SU-DHL-6 (cell line): ENCODE data around the gene CTXND1.

Experiments
- H2AFZ ChIP-seq: fragments of 200-600 bp; sonication (generic); 2 replicates; pipeline ENCODE4 v1.6.1; 2014; ENCODE audit warnings: low read depth, mild to moderate bottlenecking, moderate library complexity, mixed read lengths, antibody characterized with exemption, low read length; ENCODE audit not compliant: severe bottlenecking
- H3F3A ChIP-seq: fragments of 200-600 bp; shearing (Covaris generic); 2 replicates; pipeline ENCODE4 v1.6.0; 2016; ENCODE audit warnings: antibody characterized with exemption, mild to moderate bottlenecking; ENCODE audit not compliant: insufficient read depth
- H3K27ac ChIP-seq: fragments of 200-600 bp; sonication (generic); 2 replicates; pipeline ENCODE4 v1.5.1; 2016; ENCODE audit warnings: low read depth, mild to moderate bottlenecking, low read length, moderate library complexity, mixed read lengths
- H3K27me3 ChIP-seq: fragments of 200-600 bp; sonication (generic), shearing (Covaris generic); 2 replicates; pipeline ENCODE4 v1.6.0; 2014; ENCODE audit warnings: mild to moderate bottlenecking, low read length
- H3K36me3 ChIP-seq: fragments of 200-600 bp; sonication (generic); 2 replicates; pipeline ENCODE4 v1.6.1; 2014; ENCODE audit warnings: mild to moderate bottlenecking, low read length, mixed read lengths
- H3K4me2 ChIP-seq: fragments of 300-600, 200-600 bp; shearing (Covaris generic), sonication (generic); 2 replicates; pipeline ENCODE4 v1.6.0; 2014; ENCODE audit warnings: low read length, low read depth, mild to moderate bottlenecking; ENCODE audit not compliant: poor library complexity, severe bottlenecking
- H3K4me3 ChIP-seq: fragments of 200-600 bp; sonication (generic); 2 replicates; pipeline ENCODE4 v1.5.1; 2014; ENCODE audit warnings: antibody characterized with exemption, low read length, mild to moderate bottlenecking, mixed read lengths; ENCODE audit not compliant: insufficient read depth, poor library complexity, severe bottlenecking
- H3K79me2 ChIP-seq: fragments of 200-600 bp; sonication (generic); 2 replicates; pipeline ENCODE4 v1.6.1; 2014; ENCODE audit warnings: mild to moderate bottlenecking, low read length, moderate library complexity; ENCODE audit not compliant: insufficient read depth
- H3K9ac ChIP-seq: fragments of 200-600 bp; sonication (generic); 2 replicates; pipeline ENCODE4 v1.7.0; 2014; ENCODE audit warnings: mild to moderate bottlenecking, low read length
- H3K9me2 ChIP-seq: fragments of 200-600 bp; sonication (generic); replicated peaks from 2 replicates; pipeline ENCODE4 v1.6.1; 2014; ENCODE audit warnings: low read length; ENCODE audit not compliant: insufficient read depth
- H3K9me3 ChIP-seq: fragments of 200-600 bp; sonication (generic); 2 replicates; pipeline ENCODE4 v1.6.1; 2014; ENCODE audit warnings: low read length, mixed read lengths; ENCODE audit not compliant: insufficient read depth
- H4K20me1 ChIP-seq: fragments of 200-600 bp; sonication (generic); 2 replicates; pipeline ENCODE4 v1.6.1; 2014; ENCODE audit warnings: low read depth, mild to moderate bottlenecking, antibody characterized with exemption, low read length, moderate library complexity, mixed read lengths
- CTCF ChIP-seq: fragments of 200-600 bp; sonication (generic); IDR thresholded peaks from one replicate; pipeline ENCODE4 v1.5.1; 2017; ENCODE audit warnings: antibody characterized with exemption, mild to moderate bottlenecking, low read length, moderate library complexity; ENCODE audit not compliant: insufficient read depth, poor library complexity, severe bottlenecking
- EZH2phosphoT487 ChIP-seq: fragments of 200-600 bp; sonication (generic), shearing (Covaris generic); conservative IDR thresholded peaks from 2 replicates; pipeline ENCODE4 v1.6.1; 2018; ENCODE audit warnings: mild to moderate bottlenecking, antibody characterized with exemption, low read length, moderate library complexity, mixed read lengths

CTXND1 gene

GRCh38 chr15:80242132-80242769 is 9.8 kb downstream of the CTXND1 start:
- no peak overlapping the region for H3K4me3 ChIP-seq
- no peak for TF ChIP-seq EZH2phosphoT487
- TF ChIP-seq CTCF, result peak; percentile 63
- no peaks in the 10 kb centered on the region for H3K36me3 ChIP-seq
- no peaks in the 10 kb centered on the region for H3K27me3 ChIP-seq
- H3K4me2 ChIP-seq, result no peak overlapping the region
- H3K9me2 ChIP-seq, result no peaks in the 10 kb centered on the region
- no peak overlapping the region for H3K9ac ChIP-seq
- H2AFZ ChIP-seq, result no peak overlapping the region
- H3F3A ChIP-seq, result no peaks in the 10 kb centered on the region
- H3K27ac ChIP-seq, result no peak overlapping the region
- H3K9me3 ChIP-seq, result no peaks in the 10 kb centered on the region
- H3K79me2 ChIP-seq, result no peaks in the 10 kb centered on the region
- no peaks in the 10 kb centered on the region for H4K20me1 ChIP-seq

- H3K4me2 ChIP-seq, result no peak overlapping the region
- H3K27me3 ChIP-seq, result no peaks in the 10 kb centered on the region
Observed at GRCh38 chr15:80241508-80241907, 10.5 kb downstream of the CTXND1 start.

GRCh38 chr15:80240276-80240675 is 11.7 kb downstream of the CTXND1 start:
- Histone ChIP-seq H3K36me3 (no peaks in the 10 kb centered on the region), H3F3A (no peaks in the 10 kb centered on the region), H3K79me2 (no peaks in the 10 kb centered on the region), H3K9ac (no peak overlapping the region), H3K4me3 (no peak overlapping the region), H3K9me3 (no peaks in the 10 kb centered on the region), H3K4me2 (no peak overlapping the region), H3K27ac (no peak overlapping the region), H3K27me3 (no peaks in the 10 kb centered on the region), H4K20me1 (no peaks in the 10 kb centered on the region), H2AFZ (no peak overlapping the region), H3K9me2 (no peaks in the 10 kb centered on the region)
- TF ChIP-seq EZH2phosphoT487 (no peak), CTCF (no peak)

More at GRCh38 chr15:80241508-80241907, 10.5 kb downstream of the CTXND1 start:
- H3K4me3 ChIP-seq, result no peak overlapping the region
- H3K9ac ChIP-seq, result no peak overlapping the region
- H3K27ac ChIP-seq, result no peak overlapping the region
- H3K79me2 ChIP-seq, result no peaks in the 10 kb centered on the region
- H3K9me3 ChIP-seq, result no peaks in the 10 kb centered on the region
- no peaks in the 10 kb centered on the region for H3K36me3 ChIP-seq
- no peak overlapping the region for H2AFZ ChIP-seq
- TF ChIP-seq EZH2phosphoT487 (no peak), CTCF (no peak)
- no peaks in the 10 kb centered on the region for H4K20me1 ChIP-seq
- H3K9me2 ChIP-seq, result no peaks in the 10 kb centered on the region
- no peaks in the 10 kb centered on the region for H3F3A ChIP-seq
